Stimulated activated naive CD8-positive, alpha-beta T cell treated with anti-CD3 and anti-CD28 coated beads, Interleukin-15, Interleukin-2, amounts not matched to agents 100 ng/mL and 50 ng/mL, for 24 hours (primary cell): ENCODE results near the gene MXI1.
"Not testable (repeated sequence)": the region's sequence is repeated elsewhere in the genome, so short reads cannot be mapped to it uniquely, and the experiment has no call there.

ENCODE experiments used
- H3K27ac Mint-ChIP-seq: one replicate; pipeline ENCODE4 v1.8.0; 2021; ENCODE audit warnings: mild to moderate bottlenecking, mixed read lengths
- H3K27me3 Mint-ChIP-seq: one replicate; pipeline ENCODE4 v1.8.0; 2021; ENCODE audit warnings: mixed read lengths
- H3K36me3 Mint-ChIP-seq: one replicate; pipeline ENCODE4 v1.8.0; 2021; ENCODE audit warnings: low read depth, mixed read lengths
- H3K4me1 Mint-ChIP-seq: one replicate; pipeline ENCODE4 v1.8.0; 2021; ENCODE audit warnings: low read depth, mixed read lengths
- H3K4me3 Mint-ChIP-seq: one replicate; pipeline ENCODE4 v1.8.0; 2021; ENCODE audit warnings: mild to moderate bottlenecking, mixed read lengths
- H3K9me3 Mint-ChIP-seq: one replicate; pipeline ENCODE4 v1.8.0; 2021; ENCODE audit warnings: mixed read lengths

The MXI1 gene

GRCh38 chr10:110229155-110229554, 21.8 kb downstream of the MXI1 start:
- Mint-ChIP-seq H3K4me1 (peaks cover 18% of the 10 kb centered on the region), H3K36me3 (peaks cover 11% of the 10 kb centered on the region), H3K27ac (no peak overlapping the region), H3K27me3 (no peaks in the 10 kb centered on the region), H3K4me3 (no peak overlapping the region), H3K9me3 (no peaks in the 10 kb centered on the region)

- Mint-ChIP-seq H3K4me3 (no peak overlapping the region), H3K27me3 (no peaks in the 10 kb centered on the region), H3K9me3 (no peaks in the 10 kb centered on the region), H3K36me3 (peaks cover 13% of the 10 kb centered on the region), H3K27ac (no peak overlapping the region), H3K4me1 (peaks cover under 1% of the 10 kb centered on the region)
These were observed 26.4 kb downstream of the MXI1 start for GRCh38 chr10:110233846-110234245.

GRCh38 chr10:110237894-110238480, 30.6 kb downstream of the MXI1 start:
- no peaks in the 10 kb centered on the region for H3K9me3 Mint-ChIP-seq
- peaks cover 20% of the 10 kb centered on the region for H3K4me1 Mint-ChIP-seq
- H3K27ac Mint-ChIP-seq, result no peak overlapping the region
- H3K4me3 Mint-ChIP-seq, result no peak overlapping the region
- H3K27me3 Mint-ChIP-seq, result no peaks in the 10 kb centered on the region
- H3K36me3 Mint-ChIP-seq, result peaks cover 12% of the 10 kb centered on the region

- peaks cover 15% of the 10 kb centered on the region for H3K36me3 Mint-ChIP-seq
- H3K4me1 Mint-ChIP-seq, result peaks cover 24% of the 10 kb centered on the region
- no peaks in the 10 kb centered on the region for H3K27me3 Mint-ChIP-seq
- no peaks in the 10 kb centered on the region for H3K9me3 Mint-ChIP-seq
- H3K4me3 Mint-ChIP-seq, result no peak overlapping the region
- no peak overlapping the region for H3K27ac Mint-ChIP-seq
These were observed 32.5 kb downstream of the MXI1 start for GRCh38 chr10:110239892-110240291.

GRCh38 chr10:110241407-110241806, 34.0 kb downstream of the MXI1 start:
- H3K4me1 Mint-ChIP-seq, result peaks cover 24% of the 10 kb centered on the region
- no peaks in the 10 kb centered on the region for H3K9me3 Mint-ChIP-seq
- H3K27me3 Mint-ChIP-seq, result peaks cover 1% of the 10 kb centered on the region
- H3K4me3 Mint-ChIP-seq, result no peak overlapping the region
- no peak overlapping the region for H3K27ac Mint-ChIP-seq
- peaks cover 28% of the 10 kb centered on the region for H3K36me3 Mint-ChIP-seq

GRCh38 chr10:110241841-110242240, 34.4 kb downstream of the MXI1 start:
- H3K4me1 Mint-ChIP-seq, result peaks cover 24% of the 10 kb centered on the region
- H3K27me3 Mint-ChIP-seq, result peaks cover 6% of the 10 kb centered on the region
- no peaks in the 10 kb centered on the region for H3K9me3 Mint-ChIP-seq
- H3K36me3 Mint-ChIP-seq, result peaks cover 32% of the 10 kb centered on the region
- no peak overlapping the region for H3K4me3 Mint-ChIP-seq
- H3K27ac Mint-ChIP-seq, result no peak overlapping the region

- Mint-ChIP-seq H3K4me3 (no peak overlapping the region), H3K27me3 (peaks cover 6% of the 10 kb centered on the region), H3K4me1 (peaks cover 24% of the 10 kb centered on the region), H3K36me3 (peaks cover 36% of the 10 kb centered on the region), H3K9me3 (no peaks in the 10 kb centered on the region), H3K27ac (no peak overlapping the region)
These were observed 35.1 kb downstream of the MXI1 start for GRCh38 chr10:110242511-110242910.

GRCh38 chr10:110244550-110244949, 37.1 kb downstream of the MXI1 start:
- peaks cover 6% of the 10 kb centered on the region for H3K27me3 Mint-ChIP-seq
- H3K27ac Mint-ChIP-seq, result no peak overlapping the region
- H3K4me1 Mint-ChIP-seq, result peaks cover 27% of the 10 kb centered on the region
- peaks cover 31% of the 10 kb centered on the region for H3K36me3 Mint-ChIP-seq
- H3K4me3 Mint-ChIP-seq, result no peak overlapping the region
- H3K9me3 Mint-ChIP-seq, result no peaks in the 10 kb centered on the region

- H3K36me3 Mint-ChIP-seq, result peaks cover 35% of the 10 kb centered on the region
- H3K27me3 Mint-ChIP-seq, H3K27ac Mint-ChIP-seq, H3K9me3 Mint-ChIP-seq, H3K4me3 Mint-ChIP-seq: not testable (repeated sequence)
- H3K4me1 Mint-ChIP-seq, result peaks cover 37% of the 10 kb centered on the region
These were observed 40.4 kb downstream of the MXI1 start for GRCh38 chr10:110247833-110248232.

GRCh38 chr10:110249489-110249888, 42.1 kb downstream of the MXI1 start:
- not testable (repeated sequence) for H3K4me3 Mint-ChIP-seq, H3K27me3 Mint-ChIP-seq, H3K9me3 Mint-ChIP-seq
- H3K36me3 Mint-ChIP-seq, result peaks cover 39% of the 10 kb centered on the region
- H3K4me1 Mint-ChIP-seq, result peaks cover 46% of the 10 kb centered on the region
- peak overlapping the region; percentile 12 for H3K27ac Mint-ChIP-seq

- H3K27ac Mint-ChIP-seq, result peak overlapping the region; percentile 81
- peaks cover 47% of the 10 kb centered on the region for H3K4me1 Mint-ChIP-seq
- H3K27me3 Mint-ChIP-seq, result peaks cover 10% of the 10 kb centered on the region
- H3K4me3 Mint-ChIP-seq, result peak overlapping the region; percentile 8
- H3K9me3 Mint-ChIP-seq, result not testable (repeated sequence)
- peaks cover 36% of the 10 kb centered on the region for H3K36me3 Mint-ChIP-seq
These were observed 44.0 kb downstream of the MXI1 start for GRCh38 chr10:110251392-110251791.

- H3K27ac Mint-ChIP-seq, result no peak overlapping the region
- H3K27me3 Mint-ChIP-seq, result peaks cover 11% of the 10 kb centered on the region
- H3K36me3 Mint-ChIP-seq, result peaks cover 35% of the 10 kb centered on the region
- H3K4me3 Mint-ChIP-seq, result no peak overlapping the region
- peaks cover 47% of the 10 kb centered on the region for H3K4me1 Mint-ChIP-seq
- peaks cover 3% of the 10 kb centered on the region for H3K9me3 Mint-ChIP-seq
These were observed 44.7 kb downstream of the MXI1 start for GRCh38 chr10:110252151-110252550.

GRCh38 chr10:110254467-110254866, 47.1 kb downstream of the MXI1 start:
- no peak overlapping the region for H3K4me3 Mint-ChIP-seq
- H3K27me3 Mint-ChIP-seq, result peaks cover 14% of the 10 kb centered on the region
- H3K9me3 Mint-ChIP-seq, result peaks cover 3% of the 10 kb centered on the region
- H3K36me3 Mint-ChIP-seq, result peaks cover 28% of the 10 kb centered on the region
- H3K27ac Mint-ChIP-seq, result no peak overlapping the region
- H3K4me1 Mint-ChIP-seq, result peaks cover 42% of the 10 kb centered on the region

- H3K27me3 Mint-ChIP-seq, result peaks cover 14% of the 10 kb centered on the region
These were observed 51.1 kb downstream of the MXI1 start for GRCh38 chr10:110258542-110258941.

GRCh38 chr10:110259317-110259716, 51.9 kb downstream of the MXI1 start:
- Mint-ChIP-seq H3K4me1 (peaks cover 5% of the 10 kb centered on the region), H3K4me3 (no peak overlapping the region), H3K36me3 (peaks cover 25% of the 10 kb centered on the region), H3K27me3 (peaks cover 12% of the 10 kb centered on the region), H3K27ac (no peak overlapping the region), H3K9me3 (peaks cover 3% of the 10 kb centered on the region)

More at GRCh38 chr10:110258542-110258941, 51.1 kb downstream of the MXI1 start:
- Mint-ChIP-seq H3K4me3 (no peak overlapping the region), H3K4me1 (peaks cover 13% of the 10 kb centered on the region), H3K36me3 (peaks cover 27% of the 10 kb centered on the region), H3K27ac (no peak overlapping the region), H3K9me3 (peaks cover 3% of the 10 kb centered on the region)
